HepG2 (cell line): ENCODE measurements around the gene CLASP1.

ENCODE experiments used
- CTCF ChIP-seq: sonication (generic); formaldehyde crosslinking; IDR thresholded peaks from 2 replicates; pipeline ENCODE4 v1.5.0; 2020; ENCODE audit warnings: mild to moderate bottlenecking, missing genetic modification reagents, moderate library complexity
- ERF ChIP-seq: IDR thresholded peaks from 2 replicates; pipeline ENCODE4 v1.6.1; 2018; ENCODE audit warnings: missing biosample characterization, missing genetic modification reagents
- ESRRA ChIP-seq: sonication (generic); formaldehyde crosslinking; IDR thresholded peaks from 2 replicates; pipeline ENCODE4 v1.5.1; 2020; ENCODE audit warnings: mild to moderate bottlenecking, low read depth, missing genetic modification reagents
- FOXM1 ChIP-seq: sonication (generic); formaldehyde crosslinking; IDR thresholded peaks from 2 replicates; pipeline ENCODE4 v1.5.0; 2020; ENCODE audit warnings: missing genetic modification reagents
- JUN ChIP-seq: sonication (generic); formaldehyde crosslinking; IDR thresholded peaks from 2 replicates; pipeline ENCODE4 v1.4.0; 2020; ENCODE audit warnings: mild to moderate bottlenecking, missing genetic modification reagents
- NCOA2 ChIP-seq: sonication (generic); formaldehyde crosslinking; IDR thresholded peaks from 2 replicates; pipeline ENCODE4 v1.8.0; 2022; ENCODE audit warnings: inconsistent platforms
- POLR2A ChIP-seq, 2 experiments: IDR thresholded peaks; 2 replicates each; pipeline ENCODE4 v1.6.1; 2011; ENCODE audit warnings: low read depth in 2 of 2, low read length in 2 of 2, mild to moderate bottlenecking in 1 of 2, moderate library complexity in 1 of 2; ENCODE audit not compliant: insufficient read depth in 1 of 2
- RBAK ChIP-seq: sonication (generic); formaldehyde crosslinking; IDR thresholded peaks from 2 replicates; pipeline ENCODE4 v1.5.1; 2020; ENCODE audit warnings: mild to moderate bottlenecking, missing genetic modification reagents
- TF ChIP-seq, protein P1 (sequence below): sonication (generic); formaldehyde crosslinking; IDR thresholded peaks from 2 replicates; pipeline ENCODE4 v1.4.0; 2020; ENCODE audit warnings: missing genetic modification reagents

DNA sequence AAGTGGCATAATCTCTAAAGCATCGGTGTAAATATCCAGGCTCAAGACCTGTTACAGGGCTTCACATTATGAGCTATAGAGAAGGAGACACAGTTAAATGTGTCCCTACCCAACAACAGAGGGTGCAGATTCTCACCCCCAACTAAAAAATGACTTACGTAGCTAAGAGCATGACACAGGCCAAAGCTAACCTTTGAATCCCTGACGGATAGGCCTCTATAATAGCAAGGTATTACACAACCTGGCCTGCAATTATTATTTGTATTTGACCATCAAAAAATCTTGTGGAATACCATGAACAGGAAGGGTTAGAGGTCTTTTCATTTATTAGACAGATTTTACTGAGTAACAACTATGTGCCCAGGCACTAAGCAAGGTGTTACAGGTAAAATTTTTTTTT lies 73.5 kb downstream of the CLASP1 start:
- no peak for TF ChIP-seq ESRRA (CRISPR knock-in tag)
- no peak for TF ChIP-seq CTCF (CRISPR knock-in tag)
- no peak for TF ChIP-seq POLR2A (IDR thresholded peaks at IDR 0.05; ENCODE audit: insufficient read depth in 1 of 2, low read depth in 2 of 2, low read length in 2 of 2)
- TF ChIP-seq NCOA2 (CRISPR knock-in tag): no peak
- TF ChIP-seq ERF: no peak
- TF ChIP-seq, protein P1, sequence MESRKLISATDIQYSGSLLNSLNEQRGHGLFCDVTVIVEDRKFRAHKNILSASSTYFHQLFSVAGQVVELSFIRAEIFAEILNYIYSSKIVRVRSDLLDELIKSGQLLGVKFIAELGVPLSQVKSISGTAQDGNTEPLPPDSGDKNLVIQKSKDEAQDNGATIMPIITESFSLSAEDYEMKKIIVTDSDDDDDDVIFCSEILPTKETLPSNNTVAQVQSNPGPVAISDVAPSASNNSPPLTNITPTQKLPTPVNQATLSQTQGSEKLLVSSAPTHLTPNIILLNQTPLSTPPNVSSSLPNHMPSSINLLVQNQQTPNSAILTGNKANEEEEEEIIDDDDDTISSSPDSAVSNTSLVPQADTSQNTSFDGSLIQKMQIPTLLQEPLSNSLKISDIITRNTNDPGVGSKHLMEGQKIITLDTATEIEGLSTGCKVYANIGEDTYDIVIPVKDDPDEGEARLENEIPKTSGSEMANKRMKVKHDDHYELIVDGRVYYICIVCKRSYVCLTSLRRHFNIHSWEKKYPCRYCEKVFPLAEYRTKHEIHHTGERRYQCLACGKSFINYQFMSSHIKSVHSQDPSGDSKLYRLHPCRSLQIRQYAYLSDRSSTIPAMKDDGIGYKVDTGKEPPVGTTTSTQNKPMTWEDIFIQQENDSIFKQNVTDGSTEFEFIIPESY (CRISPR knock-in tag): no peak
- TF ChIP-seq RBAK (CRISPR knock-in tag): no peak
- no peak for TF ChIP-seq FOXM1 (CRISPR knock-in tag)
- no peak for TF ChIP-seq JUN (CRISPR knock-in tag)
